HG03521 (cell line): Measurements from ENCODE around the gene DENND2C.

ENCODE experiments used
- ATAC-seq: cut with Tn5 transposase; IDR thresholded peaks from one replicate; pipeline ENCODE4 v1.9.1; 2021; ENCODE audit warnings: mild to moderate bottlenecking, moderate library complexity; ENCODE audit not compliant: unreplicated experiment

Gene DENND2C, protein sequence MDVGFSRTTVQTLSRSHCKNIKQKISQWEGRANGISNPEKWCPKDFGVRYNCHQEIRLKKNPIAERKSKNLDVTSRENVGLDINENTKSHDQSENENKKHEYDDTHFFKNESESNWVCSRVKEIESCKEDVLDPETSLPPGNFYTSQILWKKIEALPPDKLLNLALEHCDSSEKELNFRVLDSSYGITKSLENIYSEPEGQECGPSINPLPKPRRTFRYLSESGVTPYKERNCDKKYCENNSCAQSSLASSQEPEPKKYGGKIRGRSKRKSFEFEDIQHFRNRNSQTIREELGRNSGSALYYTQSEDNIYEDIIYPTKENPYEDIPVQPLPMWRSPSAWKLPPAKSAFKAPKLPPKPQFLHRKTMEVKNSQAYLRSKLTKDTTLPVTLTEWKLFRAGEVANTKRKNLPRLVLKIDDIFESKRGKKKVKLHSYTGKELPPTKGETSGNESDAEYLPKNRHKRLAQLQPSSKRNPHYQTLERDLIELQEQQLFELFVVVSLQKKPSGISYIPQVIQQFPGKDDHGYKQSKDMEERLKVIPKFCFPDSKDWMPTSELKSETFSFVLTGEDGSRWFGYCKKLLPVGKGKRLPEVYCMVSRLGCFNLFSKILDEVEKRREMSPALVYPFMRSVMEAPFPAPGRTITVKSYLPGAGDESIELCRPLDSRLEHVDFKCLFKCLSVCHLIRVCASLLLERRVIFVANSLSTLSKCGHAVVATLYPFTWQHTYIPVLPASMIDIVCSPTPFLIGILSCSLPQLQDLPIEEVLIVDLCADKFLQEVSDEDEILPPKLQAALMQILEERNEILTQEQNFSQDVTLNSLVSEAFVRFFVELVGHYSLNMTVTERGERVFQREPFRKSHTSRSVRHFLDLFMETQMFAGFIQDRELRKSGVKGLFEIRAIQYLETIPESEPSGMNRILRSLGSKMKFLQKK

DNA sequence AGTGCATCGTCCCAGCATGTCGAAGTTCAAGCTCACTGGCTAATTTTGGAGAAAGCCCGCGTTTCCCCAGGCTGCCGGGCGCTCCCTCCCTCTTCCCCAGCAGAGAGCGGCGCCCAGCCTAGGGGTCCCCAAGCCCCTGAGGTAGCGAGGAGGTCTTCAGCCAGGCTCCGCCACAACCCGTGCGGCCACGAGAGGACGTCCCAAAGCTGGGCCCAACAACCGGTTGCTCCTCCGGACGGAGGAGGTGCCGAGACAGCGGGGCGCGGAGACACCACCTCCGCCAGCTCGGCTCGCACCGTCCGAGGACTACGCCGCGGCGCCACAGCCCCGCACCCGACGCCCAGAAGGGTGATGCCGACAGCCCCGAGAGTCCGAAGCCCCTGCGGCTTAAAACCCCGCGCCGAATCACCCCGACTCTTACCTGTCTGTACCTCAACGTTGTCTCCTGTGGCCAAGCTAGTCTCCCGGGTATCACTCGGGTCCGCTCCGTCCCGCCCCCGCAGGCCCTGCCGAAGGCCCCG lies at the start of gene DENND2C:
TSS of gene DENND2C (minus strand) at position 488 of the 521 bp plus-strand sequence. CDS start 44,065 bp downstream, outside the sequence.
- ATAC-seq = peak; percentile 39

DNA sequence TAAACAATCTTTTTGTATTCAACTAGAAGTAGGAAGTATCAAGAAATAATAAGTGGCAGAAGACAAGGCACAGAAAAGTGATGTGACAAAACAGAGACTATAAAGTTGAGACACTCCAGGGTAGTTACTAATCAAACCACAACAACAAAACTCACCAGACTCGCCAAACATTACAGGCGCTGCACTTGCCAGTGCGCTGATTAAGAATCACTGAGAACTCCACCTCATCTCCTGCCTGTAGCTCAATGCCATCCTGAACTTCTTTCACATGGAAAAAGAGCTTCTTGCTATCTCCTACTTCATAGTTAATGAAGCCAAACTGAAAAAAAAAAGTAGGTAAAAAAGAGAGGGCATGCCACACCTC lies 49.6 kb upstream of the DENND2C start:
- no peak for ATAC-seq

GRCh38 chr1:114718661-114719423 lies 49.0 kb upstream of the DENND2C start:
- no peak for ATAC-seq

- peak; percentile 95 for ATAC-seq
These were observed 46.7 kb upstream of the DENND2C start, which contains the start of gene NRAS for GRCh38 chr1:114716304-114717170. Gene NRAS (minus strand): TSS chr1:114716771. CDS start chr1:114716160, 611 bp downstream.

GRCh38 chr1:114715952-114716303 lies 46.1 kb upstream of the DENND2C start:
- no peak for ATAC-seq

DNA sequence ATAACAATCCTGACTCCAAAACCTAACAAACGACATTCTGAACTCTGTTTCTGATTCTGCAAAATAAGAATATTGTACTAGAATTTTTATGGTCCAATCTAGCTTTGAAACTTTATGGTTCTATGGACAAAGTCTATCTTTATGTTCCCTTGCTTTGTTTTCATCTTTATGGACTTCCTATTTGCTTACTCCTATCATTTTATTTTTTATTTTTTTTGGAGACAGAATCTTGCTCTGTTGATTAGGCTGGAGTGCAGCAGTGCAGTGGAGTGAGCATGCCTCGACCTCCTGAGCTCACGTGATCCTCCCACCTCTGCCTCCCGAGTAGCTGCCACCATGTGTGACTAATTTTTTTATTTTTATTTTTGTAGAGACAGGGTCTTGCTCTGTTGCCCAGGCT lies 43.1 kb upstream of the DENND2C start:
- ATAC-seq = no peak

DNA sequence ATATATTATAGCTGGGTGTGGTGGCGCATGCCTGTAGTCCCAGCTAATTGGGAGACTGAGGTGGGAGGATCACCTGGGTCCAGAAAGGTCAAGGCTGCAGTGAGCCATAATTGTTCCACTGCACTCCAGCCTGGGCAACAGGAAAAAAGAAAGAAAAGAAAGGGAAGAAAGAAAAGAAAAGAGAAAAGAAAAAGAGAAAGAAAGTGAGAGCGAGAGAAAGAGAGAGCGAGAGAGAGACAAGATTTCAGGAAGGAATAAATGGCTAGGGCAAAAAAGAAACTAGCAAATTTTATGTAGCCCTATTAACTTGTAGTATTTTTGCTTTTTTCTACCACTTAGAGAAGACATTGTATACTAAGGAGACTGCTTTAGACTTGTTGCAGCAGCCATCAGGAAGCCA lies 40.5 kb upstream of the DENND2C start:
- ATAC-seq = no peak

- ATAC-seq = no peak
These were observed 37.8 kb upstream of the DENND2C start for GRCh38 chr1:114707604-114708003.

- ATAC-seq = no peak
These were observed 33.4 kb upstream of the DENND2C start for GRCh38 chr1:114703242-114703641.

GRCh38 chr1:114702737-114703136 lies 32.9 kb upstream of the DENND2C start:
- no peak for ATAC-seq

DNA sequence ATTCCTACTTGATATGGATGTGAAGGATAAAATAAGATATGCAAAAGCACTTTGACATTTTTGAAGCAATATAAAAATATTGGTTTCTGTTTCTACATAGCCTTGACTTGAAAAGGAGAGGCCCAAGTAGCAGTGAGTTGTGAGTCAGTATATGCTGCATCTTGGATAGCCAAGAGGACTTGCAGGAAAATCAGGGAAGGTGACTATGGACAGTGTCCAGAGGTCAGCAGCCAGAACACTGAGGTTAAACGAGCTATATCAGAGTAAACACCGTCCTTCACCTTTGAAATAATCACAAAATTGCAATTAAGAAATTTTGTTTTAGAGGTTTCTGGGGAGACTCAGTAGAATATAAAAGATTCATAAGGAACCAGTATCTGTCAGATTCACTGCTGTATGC lies 32.1 kb upstream of the DENND2C start:
- no peak for ATAC-seq

DNA sequence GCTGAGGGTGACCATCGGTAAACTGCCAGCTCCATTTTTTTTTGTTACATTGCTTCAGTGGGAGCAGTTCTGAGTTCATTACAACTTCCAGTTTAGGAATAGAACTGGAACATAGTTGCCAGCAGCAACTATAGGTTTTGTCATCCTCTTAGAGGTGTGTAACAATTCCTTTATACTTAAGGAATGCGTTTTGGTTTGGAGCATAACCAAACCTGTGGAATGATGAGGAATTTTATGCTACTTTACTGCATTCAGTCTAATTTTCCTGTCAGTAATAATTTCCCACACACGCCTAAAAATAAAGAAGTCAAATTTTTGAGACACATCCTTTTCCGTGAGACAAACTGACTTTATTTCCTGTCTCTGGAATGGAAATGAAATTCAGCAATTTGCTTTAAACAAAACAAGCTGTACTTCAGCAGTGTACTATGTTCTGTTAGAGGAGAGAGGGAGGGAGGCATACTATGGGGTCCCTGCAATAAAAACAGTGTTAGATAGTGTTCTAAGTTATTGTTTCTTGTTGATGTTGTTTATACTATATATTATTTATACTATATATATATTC lies 30.3 kb upstream of the DENND2C start:
- ATAC-seq = no peak

GRCh38 chr1:114696810-114697209 lies 27.0 kb upstream of the DENND2C start:
- no peak for ATAC-seq

DNA sequence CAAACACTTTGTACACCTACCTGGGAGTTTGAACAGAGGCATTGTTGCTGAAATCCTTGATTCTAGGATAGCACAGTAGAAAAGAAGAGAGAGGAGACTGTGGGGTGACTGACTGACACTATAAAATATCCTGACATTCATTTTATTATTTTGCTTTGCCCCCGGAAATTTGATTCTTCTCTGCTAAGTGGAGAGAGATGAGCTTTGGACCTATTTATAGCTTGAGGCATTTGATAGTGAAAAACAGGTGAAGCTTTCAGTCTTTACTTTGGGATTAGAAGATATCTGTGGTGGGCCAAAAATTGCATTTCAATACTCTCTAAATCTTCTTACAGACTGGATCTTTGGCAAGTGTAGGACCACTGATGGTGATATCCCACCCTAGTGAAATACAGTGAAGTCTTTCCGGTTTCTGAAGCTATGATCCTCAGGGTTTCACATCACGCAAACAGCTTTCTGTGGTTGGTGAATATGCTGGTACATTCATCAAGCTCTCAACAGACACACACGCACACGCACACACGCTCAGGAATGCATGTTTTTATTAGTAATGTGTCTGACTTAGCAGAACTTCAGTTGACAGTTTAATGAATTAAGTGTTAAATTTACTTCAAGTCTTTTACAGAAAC lies 25.7 kb upstream of the DENND2C start, which contains the start of gene AMPD1:
TSS of gene AMPD1 (minus strand) at position 117 of the 629 bp plus-strand sequence. CDS start at position 42, 75 bp downstream.
- no peak for ATAC-seq

DNA sequence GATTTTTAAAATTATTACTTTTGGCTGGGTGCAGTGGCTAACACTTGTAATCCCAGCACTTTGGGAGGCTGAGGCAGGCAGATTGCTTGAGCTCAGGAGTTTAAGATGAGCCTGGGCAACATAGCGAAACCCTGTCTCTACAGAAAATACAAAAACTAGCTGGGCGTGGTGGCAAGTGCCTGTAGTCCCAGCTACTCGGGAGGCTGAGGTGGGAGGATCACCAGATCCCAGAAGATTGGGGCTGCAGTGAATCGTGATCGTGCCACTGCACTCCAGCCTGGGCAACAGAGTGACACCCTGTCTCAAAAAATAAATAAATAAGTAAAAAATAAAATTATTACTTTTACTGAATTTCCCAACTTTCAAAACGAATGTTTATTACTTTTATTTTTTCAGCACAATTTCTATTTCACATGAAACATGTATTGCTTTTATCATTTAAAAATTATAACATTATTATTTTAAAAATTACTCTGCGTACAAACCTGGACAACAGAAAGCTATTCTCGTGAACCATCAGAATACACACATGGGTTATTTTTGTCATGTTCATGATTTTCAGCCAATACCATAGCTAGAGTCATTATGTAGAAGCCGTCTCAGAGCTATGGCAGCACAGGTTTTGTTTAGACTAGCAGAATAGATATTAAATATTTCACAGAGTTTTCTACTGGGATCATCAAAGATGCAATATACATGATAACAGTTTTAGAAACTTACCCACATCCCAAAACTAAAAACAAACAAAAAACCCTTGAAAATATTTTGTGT lies 24.9 kb upstream of the DENND2C start:
- ATAC-seq = no peak

- no peak for ATAC-seq
These were observed 23.1 kb upstream of the DENND2C start for GRCh38 chr1:114692947-114693346.

GRCh38 chr1:114691061-114691460 lies 21.2 kb upstream of the DENND2C start:
- no peak for ATAC-seq

GRCh38 chr1:114690148-114690547 lies 20.3 kb upstream of the DENND2C start:
- no peak for ATAC-seq
